Measurements from ENCODE around the gene ASTN2.

DNA sequence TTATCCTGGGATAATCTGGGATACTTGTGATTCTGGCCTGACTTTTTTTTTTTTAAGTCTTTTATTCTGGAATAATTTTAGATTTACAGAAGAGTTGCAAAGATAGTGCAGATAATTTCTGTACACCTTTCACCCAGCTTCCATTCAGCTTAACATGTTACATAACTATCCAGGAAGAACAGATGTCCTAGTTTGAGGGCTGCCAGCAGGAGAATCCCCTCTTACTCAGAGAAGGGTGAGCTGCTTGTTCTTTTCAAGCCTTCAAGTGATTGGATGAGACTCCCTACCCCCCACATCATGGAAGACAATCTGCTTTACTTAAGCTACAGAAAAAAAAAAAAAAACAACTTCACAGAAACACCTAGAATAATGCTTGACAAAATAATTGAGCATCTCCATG, 473.6 kb downstream of the ASTN2 start:
- TF ChIP-seq, protein P1, sequence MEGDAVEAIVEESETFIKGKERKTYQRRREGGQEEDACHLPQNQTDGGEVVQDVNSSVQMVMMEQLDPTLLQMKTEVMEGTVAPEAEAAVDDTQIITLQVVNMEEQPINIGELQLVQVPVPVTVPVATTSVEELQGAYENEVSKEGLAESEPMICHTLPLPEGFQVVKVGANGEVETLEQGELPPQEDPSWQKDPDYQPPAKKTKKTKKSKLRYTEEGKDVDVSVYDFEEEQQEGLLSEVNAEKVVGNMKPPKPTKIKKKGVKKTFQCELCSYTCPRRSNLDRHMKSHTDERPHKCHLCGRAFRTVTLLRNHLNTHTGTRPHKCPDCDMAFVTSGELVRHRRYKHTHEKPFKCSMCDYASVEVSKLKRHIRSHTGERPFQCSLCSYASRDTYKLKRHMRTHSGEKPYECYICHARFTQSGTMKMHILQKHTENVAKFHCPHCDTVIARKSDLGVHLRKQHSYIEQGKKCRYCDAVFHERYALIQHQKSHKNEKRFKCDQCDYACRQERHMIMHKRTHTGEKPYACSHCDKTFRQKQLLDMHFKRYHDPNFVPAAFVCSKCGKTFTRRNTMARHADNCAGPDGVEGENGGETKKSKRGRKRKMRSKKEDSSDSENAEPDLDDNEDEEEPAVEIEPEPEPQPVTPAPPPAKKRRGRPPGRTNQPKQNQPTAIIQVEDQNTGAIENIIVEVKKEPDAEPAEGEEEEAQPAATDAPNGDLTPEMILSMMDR (IDR thresholded peaks at IDR 0.05 in 2 of 3, conservative IDR thresholded peaks at IDR 0.05 in 1 of 3; ENCODE audit: borderline replicate concordance in 1 of 3, insufficient read depth in 1 of 3, low read depth in 2 of 3, low read length in 2 of 3): no peak
- TF ChIP-seq POLR2A (IDR thresholded peaks at IDR 0.05; ENCODE audit: borderline replicate concordance, extremely low read depth, insufficient read depth, insufficient read length) (no peak), JUND (IDR thresholded peaks at IDR 0.05) (no peak), SIN3A (IDR thresholded peaks at IDR 0.05; ENCODE audit: low read depth) (no peak), SP1 (IDR thresholded peaks at IDR 0.05; ENCODE audit: low read depth) (no peak)
- TF ChIP-seq, protein P2, sequence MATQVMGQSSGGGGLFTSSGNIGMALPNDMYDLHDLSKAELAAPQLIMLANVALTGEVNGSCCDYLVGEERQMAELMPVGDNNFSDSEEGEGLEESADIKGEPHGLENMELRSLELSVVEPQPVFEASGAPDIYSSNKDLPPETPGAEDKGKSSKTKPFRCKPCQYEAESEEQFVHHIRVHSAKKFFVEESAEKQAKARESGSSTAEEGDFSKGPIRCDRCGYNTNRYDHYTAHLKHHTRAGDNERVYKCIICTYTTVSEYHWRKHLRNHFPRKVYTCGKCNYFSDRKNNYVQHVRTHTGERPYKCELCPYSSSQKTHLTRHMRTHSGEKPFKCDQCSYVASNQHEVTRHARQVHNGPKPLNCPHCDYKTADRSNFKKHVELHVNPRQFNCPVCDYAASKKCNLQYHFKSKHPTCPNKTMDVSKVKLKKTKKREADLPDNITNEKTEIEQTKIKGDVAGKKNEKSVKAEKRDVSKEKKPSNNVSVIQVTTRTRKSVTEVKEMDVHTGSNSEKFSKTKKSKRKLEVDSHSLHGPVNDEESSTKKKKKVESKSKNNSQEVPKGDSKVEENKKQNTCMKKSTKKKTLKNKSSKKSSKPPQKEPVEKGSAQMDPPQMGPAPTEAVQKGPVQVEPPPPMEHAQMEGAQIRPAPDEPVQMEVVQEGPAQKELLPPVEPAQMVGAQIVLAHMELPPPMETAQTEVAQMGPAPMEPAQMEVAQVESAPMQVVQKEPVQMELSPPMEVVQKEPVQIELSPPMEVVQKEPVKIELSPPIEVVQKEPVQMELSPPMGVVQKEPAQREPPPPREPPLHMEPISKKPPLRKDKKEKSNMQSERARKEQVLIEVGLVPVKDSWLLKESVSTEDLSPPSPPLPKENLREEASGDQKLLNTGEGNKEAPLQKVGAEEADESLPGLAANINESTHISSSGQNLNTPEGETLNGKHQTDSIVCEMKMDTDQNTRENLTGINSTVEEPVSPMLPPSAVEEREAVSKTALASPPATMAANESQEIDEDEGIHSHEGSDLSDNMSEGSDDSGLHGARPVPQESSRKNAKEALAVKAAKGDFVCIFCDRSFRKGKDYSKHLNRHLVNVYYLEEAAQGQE (IDR thresholded peaks at IDR 0.05; ENCODE audit: low read depth): no peak
